Osteoblast (primary cell): ENCODE data around the gene FBXO41. TPM values are rescaled to one million over a fixed set of nuclear protein-coding genes. Genes with fewer than 3 reads are reported as not detected.
"Not testable (repeated sequence)": the region's sequence is repeated elsewhere in the genome, so short reads cannot be mapped to it uniquely, and the experiment has no call there.

Experiments
- DNase-seq: peaks from one replicate; pipeline ENCODE4 v3.0.0; 2011; ENCODE audit warnings: low spot score, mixed read lengths; ENCODE audit not compliant: insufficient read length; ENCODE audit errors: missing footprints
- H2AFZ ChIP-seq: 2 replicates; pipeline ENCODE4 v1.6.0; 2011; ENCODE audit warnings: mild to moderate bottlenecking, low read length
- H3K27ac ChIP-seq: 2 replicates; pipeline ENCODE4 v1.5.1; 2011; ENCODE audit warnings: mild to moderate bottlenecking, low read depth, low read length, moderate library complexity
- H3K27me3 ChIP-seq: 2 replicates; pipeline ENCODE4 v1.6.0; 2012; ENCODE audit warnings: mild to moderate bottlenecking, control low read depth, inconsistent platforms, low read length, moderate library complexity; ENCODE audit not compliant: insufficient read depth
- H3K36me3 ChIP-seq: 2 replicates; pipeline ENCODE4 v1.5.1; 2011; ENCODE audit warnings: mild to moderate bottlenecking, low read length, control low read depth, moderate library complexity; ENCODE audit not compliant: insufficient read depth
- H3K4me1 ChIP-seq: 2 replicates; pipeline ENCODE4 v1.5.1; 2011; ENCODE audit warnings: mild to moderate bottlenecking, low read length, control low read depth, moderate library complexity; ENCODE audit not compliant: insufficient read depth
- H3K4me2 ChIP-seq: 2 replicates; pipeline ENCODE4 v1.6.0; 2011; ENCODE audit warnings: mild to moderate bottlenecking, low read length; ENCODE audit not compliant: insufficient read depth
- H3K4me3 ChIP-seq: fragments of 200-600 bp; sonication (generic); 3 replicates; pipeline ENCODE4 v1.5.1; 2012; ENCODE audit warnings: mild to moderate bottlenecking, low read length, inconsistent platforms; ENCODE audit not compliant: insufficient read depth
- H3K79me2 ChIP-seq: 2 replicates; pipeline ENCODE4 v1.6.0; 2012; ENCODE audit warnings: mild to moderate bottlenecking, low read length, control low read depth, inconsistent platforms; ENCODE audit not compliant: insufficient read depth
- H3K9me3 ChIP-seq: 2 replicates; pipeline ENCODE4 v1.5.1; 2011; ENCODE audit warnings: low read depth, low read length, control low read depth
- H4K20me1 ChIP-seq: 2 replicates; pipeline ENCODE4 v1.6.0; 2012; ENCODE audit warnings: mild to moderate bottlenecking, low read length, control low read depth; ENCODE audit not compliant: insufficient read depth
- CTCF ChIP-seq: IDR thresholded peaks from 2 replicates; pipeline ENCODE4 v1.5.1; 2011; ENCODE audit warnings: mild to moderate bottlenecking, low read depth, low read length, moderate library complexity; ENCODE audit errors: extremely low read depth
- total RNA-seq: library from RNA; depleted of rRNA; stranded (reverse); fragments of >200 nt; gene quantifications from 2 replicates; pipeline ENCODE4 v1.2.3, GENCODE V29; 2012

Gene FBXO41
- total RNA-seq, 1 donor = 0.36 TPM

- no peak for DNase-seq
- Histone ChIP-seq H3K36me3 (no peaks in the 10 kb centered on the region), H3K4me2 (no peak overlapping the region), H3K9me3 (no peaks in the 10 kb centered on the region), H3K27me3 (peaks cover 24% of the 10 kb centered on the region), H3K4me1 (no peaks in the 10 kb centered on the region), H3K4me3 (no peak overlapping the region), H3K27ac (no peak overlapping the region), H4K20me1 (no peaks in the 10 kb centered on the region), H2AFZ (no peak overlapping the region), H3K79me2 (no peaks in the 10 kb centered on the region)
- TF ChIP-seq CTCF = no peak
These were observed 20.0 kb downstream of the FBXO41 start for GRCh38 chr2:73264332-73264606.

- Histone ChIP-seq H3K4me2 (no peak overlapping the region), H3K4me1 (no peaks in the 10 kb centered on the region), H3K79me2 (no peaks in the 10 kb centered on the region), H3K27ac (no peak overlapping the region), H3K9me3 (no peaks in the 10 kb centered on the region), H4K20me1 (no peaks in the 10 kb centered on the region), H3K36me3 (no peaks in the 10 kb centered on the region), H3K27me3 (peaks cover 19% of the 10 kb centered on the region), H2AFZ (no peak overlapping the region), H3K4me3 (no peak overlapping the region)
- TF ChIP-seq CTCF = no peak
- DNase-seq = peak; percentile 68
These were observed 20.5 kb downstream of the FBXO41 start for GRCh38 chr2:73263540-73264331.

GRCh38 chr2:73262691-73263429 is 21.4 kb downstream of the FBXO41 start:
- not testable (repeated sequence) for H3K4me2 ChIP-seq, H3K79me2 ChIP-seq, H3K27me3 ChIP-seq, H2AFZ ChIP-seq, H3K4me1 ChIP-seq, H3K9me3 ChIP-seq, H4K20me1 ChIP-seq, H3K4me3 ChIP-seq, H3K36me3 ChIP-seq, H3K27ac ChIP-seq
- peak; percentile 64 for DNase-seq

- no peak for TF ChIP-seq CTCF
- Histone ChIP-seq H3K36me3 (no peaks in the 10 kb centered on the region), H3K4me2 (no peak overlapping the region), H3K27me3 (peaks cover 3% of the 10 kb centered on the region), H3K4me3 (no peak overlapping the region), H3K4me1 (no peaks in the 10 kb centered on the region), H2AFZ (no peak overlapping the region), H3K9me3 (no peaks in the 10 kb centered on the region), H3K27ac (no peak overlapping the region), H3K79me2 (no peaks in the 10 kb centered on the region), H4K20me1 (no peaks in the 10 kb centered on the region)
- DNase-seq = no peak
These were observed 22.1 kb downstream of the FBXO41 start for GRCh38 chr2:73262108-73262651.
